Vagina (tissue), 2 donors: ENCODE measurements around the gene LOXL4. TPM values are rescaled to one million over a fixed set of nuclear protein-coding genes. Genes with fewer than 3 reads are reported as not detected.

Experiments used
- DNase-seq, 2 donors: peaks; one replicate each; pipeline ENCODE4 v3.0.0-alpha.2; 2017; ENCODE audit errors: extremely low spot score in 2 of 2
- H3K27ac ChIP-seq: fragments of 200-600 bp; sonication (generic); one replicate; pipeline ENCODE4 v1.5.1; 2019
- H3K27me3 ChIP-seq: fragments of 200-600 bp; sonication (generic); one replicate; pipeline ENCODE4 v1.5.1; 2019
- H3K36me3 ChIP-seq, 2 donors: fragments of 200-600 bp; sonication (generic); one replicate each; pipeline ENCODE4 v1.5.1; 2017 to 2019
- H3K4me1 ChIP-seq: fragments of 200-600 bp; sonication (generic); one replicate; pipeline ENCODE4 v1.5.1; 2019
- H3K4me3 ChIP-seq, 2 donors: fragments of 200-600 bp; sonication (generic); 1 replicate in 1 of 2; 2 replicates in 1 of 2; pipeline ENCODE4 v1.5.1; 2016 to 2019
- H3K9me3 ChIP-seq: fragments of 200-600 bp; sonication (generic); one replicate; pipeline ENCODE4 v1.5.1; 2019
- POLR2A ChIP-seq, 2 donors: fragments of 450-650 bp; IDR thresholded peaks; one replicate each; pipeline ENCODE4 v1.6.1; 2017; ENCODE audit warnings: antibody characterized with exemption in 2 of 2, mild to moderate bottlenecking in 2 of 2, moderate library complexity in 2 of 2
- POLR2AphosphoS5 ChIP-seq, 2 donors: sonication (generic); formaldehyde crosslinking; IDR thresholded peaks; one replicate each; pipeline ENCODE4 v1.9.0; 2017; ENCODE audit warnings: antibody characterized with exemption in 2 of 2, mild to moderate bottlenecking in 2 of 2, low read depth in 1 of 2; ENCODE audit not compliant: insufficient read depth in 1 of 2
- intact Hi-C: fragments of 100-400 bp; cut with DNase I; formaldehyde crosslinking; loops from one replicate; pipeline ENCODE4 v1.15.1; 2023
- total RNA-seq: library from RNA; depleted of rRNA; stranded (reverse); fragments of >200 nt; gene quantifications from one replicate; pipeline ENCODE4 v1.2.3, GENCODE V29; 2016
- TF ChIP-seq, protein P1 (sequence below), 3 experiments: fragments of 450-650 bp in 2 of 3; fragments of 200-600 bp in 1 of 3; sonication (generic) in 1 of 3; IDR thresholded peaks; one replicate each; pipeline ENCODE4 v1.5.1; 2017 to 2019; ENCODE audit warnings: antibody characterized with exemption in 3 of 3, mild to moderate bottlenecking in 2 of 3, moderate library complexity in 2 of 3

The LOXL4 gene
- total RNA-seq, 1 donor from 2014 or later = 5.2 TPM

DNA sequence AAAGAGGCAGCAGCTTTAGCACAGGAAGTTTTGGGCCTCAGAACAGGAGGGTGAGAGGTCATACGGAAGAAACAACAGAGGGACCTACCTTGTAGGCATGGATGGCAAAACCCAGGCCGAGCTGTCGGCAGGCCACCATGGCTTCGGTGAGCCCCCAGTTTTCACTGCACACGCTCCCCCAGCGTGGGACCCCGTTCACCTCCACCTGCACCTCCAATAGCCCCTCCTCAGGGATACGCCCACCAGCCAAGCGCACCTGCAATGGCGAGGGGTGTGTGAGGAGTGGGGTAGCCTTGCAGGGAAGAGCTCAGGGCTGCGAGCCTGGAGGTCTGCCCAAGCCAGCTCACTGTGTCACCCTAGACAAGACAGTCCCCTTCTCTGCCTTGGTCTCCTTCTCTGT, 11.3 kb downstream of the LOXL4 start:
- Histone ChIP-seq H3K27me3 (no peaks in the 10 kb centered on the region), H3K27ac (no peak overlapping the region), H3K36me3 (no peaks in the 10 kb centered on the region), H3K9me3 (no peaks in the 10 kb centered on the region), H3K4me3 (no peak overlapping the region), H3K4me1 (peaks cover 22% of the 10 kb centered on the region)
- no peak for TF ChIP-seq POLR2AphosphoS5 (IDR thresholded peaks at IDR 0.05; ENCODE audit: insufficient read depth in 1 of 2, low read depth in 1 of 2)
- TF ChIP-seq, protein P1, sequence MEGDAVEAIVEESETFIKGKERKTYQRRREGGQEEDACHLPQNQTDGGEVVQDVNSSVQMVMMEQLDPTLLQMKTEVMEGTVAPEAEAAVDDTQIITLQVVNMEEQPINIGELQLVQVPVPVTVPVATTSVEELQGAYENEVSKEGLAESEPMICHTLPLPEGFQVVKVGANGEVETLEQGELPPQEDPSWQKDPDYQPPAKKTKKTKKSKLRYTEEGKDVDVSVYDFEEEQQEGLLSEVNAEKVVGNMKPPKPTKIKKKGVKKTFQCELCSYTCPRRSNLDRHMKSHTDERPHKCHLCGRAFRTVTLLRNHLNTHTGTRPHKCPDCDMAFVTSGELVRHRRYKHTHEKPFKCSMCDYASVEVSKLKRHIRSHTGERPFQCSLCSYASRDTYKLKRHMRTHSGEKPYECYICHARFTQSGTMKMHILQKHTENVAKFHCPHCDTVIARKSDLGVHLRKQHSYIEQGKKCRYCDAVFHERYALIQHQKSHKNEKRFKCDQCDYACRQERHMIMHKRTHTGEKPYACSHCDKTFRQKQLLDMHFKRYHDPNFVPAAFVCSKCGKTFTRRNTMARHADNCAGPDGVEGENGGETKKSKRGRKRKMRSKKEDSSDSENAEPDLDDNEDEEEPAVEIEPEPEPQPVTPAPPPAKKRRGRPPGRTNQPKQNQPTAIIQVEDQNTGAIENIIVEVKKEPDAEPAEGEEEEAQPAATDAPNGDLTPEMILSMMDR (IDR thresholded peaks at IDR 0.05) = no peak
- intact Hi-C loops = no loop called here
- DNase-seq = no peak

DNA sequence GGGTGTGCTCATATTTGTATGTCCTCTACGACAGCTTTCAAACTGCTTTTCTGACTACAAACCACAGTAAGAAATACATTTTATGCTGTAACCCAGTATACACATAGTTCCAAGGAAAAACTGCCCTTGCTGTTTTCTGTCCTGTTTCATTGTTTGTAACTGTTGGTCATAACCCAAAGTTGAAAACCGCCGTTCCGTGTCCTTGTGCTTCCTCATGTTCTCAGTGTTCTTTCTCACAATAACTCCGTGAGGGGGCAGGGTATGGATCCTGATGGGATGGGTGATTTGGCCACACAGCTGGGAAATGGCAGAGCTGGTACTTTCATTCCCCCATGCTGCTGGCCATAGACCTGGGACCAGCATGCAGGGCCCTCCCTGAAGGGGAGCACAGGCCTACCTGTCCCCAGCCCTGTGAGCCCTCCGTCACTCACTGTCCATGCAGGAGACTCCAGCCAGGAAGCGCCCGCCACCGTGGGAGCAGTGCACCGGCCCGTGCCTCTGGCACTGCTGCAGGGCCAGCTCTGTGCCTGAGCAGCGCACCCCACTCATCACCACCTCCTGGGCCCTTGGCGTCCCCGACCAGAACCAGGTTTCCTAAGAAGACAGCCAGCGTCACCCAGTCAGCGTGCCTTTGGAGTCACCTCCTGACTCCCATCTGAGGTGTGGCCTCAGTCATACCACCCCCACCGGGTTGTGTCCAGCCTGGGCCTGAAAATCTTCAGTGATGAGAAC, 12.7 kb downstream of the LOXL4 start:
- peaks cover 0 to 8% of the 10 kb centered on the region in 2 donors for H3K36me3 ChIP-seq
- no peak overlapping the region for H3K4me3 ChIP-seq
- no peaks in the 10 kb centered on the region for H3K27me3 ChIP-seq
- peaks cover 15% of the 10 kb centered on the region for H3K4me1 ChIP-seq
- intact Hi-C loops = no loop called here
- H3K9me3 ChIP-seq = no peaks in the 10 kb centered on the region
- DNase-seq = no peak
- TF ChIP-seq, protein P1 (IDR thresholded peaks at IDR 0.05) = no peak
- TF ChIP-seq POLR2AphosphoS5 (IDR thresholded peaks at IDR 0.05; ENCODE audit: insufficient read depth in 1 of 2, low read depth in 1 of 2) (no peak), POLR2A (IDR thresholded peaks at IDR 0.05) (no peak)
- no peak overlapping the region for H3K27ac ChIP-seq

DNA sequence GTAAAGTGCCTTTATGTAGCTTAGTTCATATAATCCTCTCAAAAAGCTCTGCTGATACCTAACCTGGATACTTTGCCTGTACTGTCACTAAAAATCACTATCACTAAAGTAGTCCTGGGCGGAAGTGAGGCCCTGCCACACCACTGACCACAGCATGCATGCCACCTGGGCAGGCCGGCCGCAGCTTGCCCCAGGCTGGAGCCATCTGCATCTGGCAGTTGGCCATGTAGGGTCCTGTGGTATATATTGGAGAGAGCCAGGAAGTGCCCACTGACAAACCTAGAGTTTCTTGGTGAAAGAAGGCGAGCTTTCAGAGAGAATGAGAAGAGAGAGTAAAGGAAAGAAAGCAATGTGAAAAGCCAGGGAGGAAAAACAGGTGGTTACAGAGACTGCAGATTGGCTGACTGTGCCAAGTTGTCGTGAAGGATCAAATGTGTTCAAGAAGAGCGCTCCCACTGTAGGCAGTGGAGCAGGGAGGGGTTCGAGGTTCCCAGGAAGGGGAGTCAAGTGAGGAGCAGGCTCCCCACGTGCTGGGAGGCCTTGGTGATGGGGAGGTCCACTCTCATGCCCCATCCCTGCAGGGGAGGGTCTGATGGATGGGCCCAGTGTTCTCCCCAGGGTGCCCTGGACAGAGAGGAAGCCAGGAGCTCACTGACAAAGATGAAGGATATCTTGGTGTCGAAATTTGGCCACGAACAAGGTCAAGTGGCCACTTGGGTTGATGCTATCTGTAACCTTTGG, 13.6 kb downstream of the LOXL4 start:
- H3K27ac ChIP-seq = no peak overlapping the region
- TF ChIP-seq POLR2AphosphoS5 (IDR thresholded peaks at IDR 0.05; ENCODE audit: insufficient read depth in 1 of 2, low read depth in 1 of 2) = no peak
- no peak for TF ChIP-seq POLR2A (IDR thresholded peaks at IDR 0.05)
- TF ChIP-seq, protein P1 (IDR thresholded peaks at IDR 0.05) = no peak
- H3K36me3 ChIP-seq = peaks cover 0 to 9% of the 10 kb centered on the region in 2 donors
- intact Hi-C loops = no loop called here
- peak in 1 of 2 donors; percentile 91 for DNase-seq
- H3K9me3 ChIP-seq = no peaks in the 10 kb centered on the region
- no peak overlapping the region for H3K4me3 ChIP-seq
- H3K4me1 ChIP-seq = peaks cover 7% of the 10 kb centered on the region
- no peaks in the 10 kb centered on the region for H3K27me3 ChIP-seq

DNA sequence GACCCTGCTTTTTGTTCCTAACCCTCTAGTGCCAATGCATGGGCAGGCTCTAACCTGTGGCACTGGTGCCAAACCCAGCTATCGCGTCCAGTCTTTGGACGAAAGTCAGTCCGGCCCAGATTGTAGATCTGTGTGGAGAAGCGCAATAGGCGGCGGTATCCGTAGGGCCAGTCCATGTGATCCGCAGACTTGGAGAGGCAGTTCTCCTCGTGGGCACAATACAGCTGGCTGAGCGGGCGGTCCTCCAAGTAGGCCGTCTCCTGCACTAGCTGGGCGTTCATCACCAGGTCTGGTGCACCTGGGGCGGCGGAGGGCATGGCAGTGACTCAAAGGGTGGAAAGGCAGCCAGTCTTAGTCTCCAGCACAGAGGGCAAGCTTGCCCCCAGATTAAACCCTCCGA, 14.5 kb downstream of the LOXL4 start:
- DNase-seq = peak in 1 of 2 donors; percentile 70
- H3K27me3 ChIP-seq = no peaks in the 10 kb centered on the region
- peaks cover 0 to 17% of the 10 kb centered on the region in 2 donors for H3K36me3 ChIP-seq
- H3K27ac ChIP-seq = no peak overlapping the region
- no peak overlapping the region for H3K4me3 ChIP-seq
- no peak for TF ChIP-seq POLR2A (IDR thresholded peaks at IDR 0.05)
- no peak for TF ChIP-seq POLR2AphosphoS5 (IDR thresholded peaks at IDR 0.05; ENCODE audit: insufficient read depth in 1 of 2, low read depth in 1 of 2)
- TF ChIP-seq, protein P1 (IDR thresholded peaks at IDR 0.05) = no peak
- H3K9me3 ChIP-seq = no peaks in the 10 kb centered on the region
- intact Hi-C loops = no loop called here
- H3K4me1 ChIP-seq = no peaks in the 10 kb centered on the region

DNA sequence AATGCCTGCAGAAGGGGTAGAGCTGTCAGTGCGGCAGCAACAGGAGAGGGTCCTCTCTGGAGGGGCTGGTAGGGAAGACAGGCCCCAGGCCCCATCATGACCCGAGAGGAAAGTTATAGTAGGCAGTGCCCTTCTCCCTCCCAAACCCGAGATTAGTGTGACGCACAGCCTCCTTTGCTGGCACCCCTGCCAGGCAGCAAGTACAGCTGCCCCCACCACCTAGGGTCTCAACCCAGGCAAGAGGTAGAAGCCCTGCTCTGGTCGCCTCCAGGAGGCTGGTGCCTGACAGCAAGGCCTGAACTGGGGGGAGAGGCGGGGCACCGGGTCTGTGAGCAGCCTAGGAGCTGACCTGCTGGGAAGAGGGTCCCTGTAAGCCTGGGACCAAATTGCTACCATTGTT, 15.5 kb downstream of the LOXL4 start:
- Histone ChIP-seq H3K4me1 (no peaks in the 10 kb centered on the region), H3K4me3 (no peak overlapping the region), H3K27me3 (no peaks in the 10 kb centered on the region), H3K27ac (no peak overlapping the region), H3K36me3 (peaks cover 0 to 27% of the 10 kb centered on the region in 2 donors), H3K9me3 (no peaks in the 10 kb centered on the region)
- TF ChIP-seq POLR2AphosphoS5 (IDR thresholded peaks at IDR 0.05; ENCODE audit: insufficient read depth in 1 of 2, low read depth in 1 of 2) (no peak), POLR2A (IDR thresholded peaks at IDR 0.05) (no peak)
- TF ChIP-seq, protein P1 (IDR thresholded peaks at IDR 0.05) = no peak
- intact Hi-C loops = no loop called here
- DNase-seq = peak in 1 of 2 donors; percentile 77
